Right atrium auricular region (tissue), 2 donors: ENCODE data around the gene OSBPL8. TPM values are rescaled to one million over a fixed set of nuclear protein-coding genes. Genes with fewer than 3 reads are reported as not detected.

Source experiments
- DNase-seq: peaks from one replicate; pipeline ENCODE4 v3.0.0-alpha.2; 2019; ENCODE audit warnings: low spot score
- H3K27ac ChIP-seq, 2 donors: fragments of 200-600 bp; sonication (generic); 1 replicate in 1 of 2; 2 replicates in 1 of 2; pipeline ENCODE4 v1.5.1; 2016 to 2019
- H3K27me3 ChIP-seq, 2 donors: fragments of 200-600 bp; sonication (generic); one replicate each; pipeline versions ENCODE4 v1.5.1 to v1.6.0; 2017 to 2019
- H3K36me3 ChIP-seq: fragments of 200-600 bp; sonication (generic); one replicate; pipeline ENCODE4 v1.5.1; 2016
- H3K4me1 ChIP-seq, 2 donors: fragments of 200-600 bp; sonication (generic); one replicate each; pipeline versions ENCODE4 v1.5.1 to v1.6.0; 2017 to 2019
- H3K4me3 ChIP-seq, 2 donors: fragments of 200-600 bp; sonication (generic); 1 replicate in 1 of 2; 2 replicates in 1 of 2; pipeline ENCODE4 v1.5.1; 2017 to 2019; ENCODE audit warnings: mild to moderate bottlenecking in 1 of 2, moderate library complexity in 1 of 2
- H3K9me3 ChIP-seq, 2 donors: fragments of 200-600 bp; sonication (generic); one replicate each; pipeline ENCODE4 v1.5.1; 2019
- CTCF ChIP-seq, 2 donors: fragments of 200-600 bp; sonication (generic); IDR thresholded peaks; one replicate each; pipeline ENCODE4 v1.5.1; 2019; ENCODE audit warnings: antibody characterized with exemption in 2 of 2
- total RNA-seq, 2 donors: library from RNA; depleted of rRNA; stranded (reverse); fragments of >200 nt; gene quantifications; one replicate each; pipeline ENCODE4 v1.1.0, GENCODE V29; 2016

OSBPL8 gene
- total RNA-seq, 2 donors from 2014 or later, result 19.7 to 23.7 TPM

DNA sequence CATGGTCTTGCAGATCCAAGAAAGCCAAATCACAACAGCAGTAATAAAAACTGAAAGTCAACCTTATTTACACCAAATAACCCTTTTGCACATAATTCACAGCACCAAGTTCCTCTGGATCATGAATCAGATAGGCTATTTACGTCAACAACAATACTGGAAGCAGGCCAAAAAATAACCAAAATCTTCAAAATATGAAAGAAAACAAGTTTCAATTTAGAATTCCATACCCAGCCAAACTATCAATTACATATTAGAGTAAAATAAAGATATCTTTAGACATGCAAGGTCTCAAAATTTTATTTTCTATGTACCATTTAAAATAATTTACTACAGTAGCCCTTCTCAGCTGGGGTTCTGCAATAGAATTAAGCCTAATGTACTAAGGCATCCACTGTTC is 134.6 kb downstream of the OSBPL8 start:
- no peak overlapping the region for H3K4me3 ChIP-seq
- no peak for TF ChIP-seq CTCF (IDR thresholded peaks at IDR 0.05)
- H3K36me3 ChIP-seq, result no peaks in the 10 kb centered on the region

GRCh38 chr12:76422543-76423438 is 136.8 kb downstream of the OSBPL8 start:
- no peak for TF ChIP-seq CTCF (IDR thresholded peaks at IDR 0.05)
- Histone ChIP-seq H3K4me3 (no peak overlapping the region), H3K9me3 (peaks cover 11 to 17% of the 10 kb centered on the region in 2 donors), H3K36me3 (no peaks in the 10 kb centered on the region), H3K4me1 (no peaks in the 10 kb centered on the region), H3K27ac (no peak overlapping the region), H3K27me3 (no peaks in the 10 kb centered on the region)
- DNase-seq, result no peak

More for the DNA sequence above, 134.6 kb downstream of the OSBPL8 start:
- Histone ChIP-seq H3K27ac (no peak overlapping the region), H3K27me3 (no peaks in the 10 kb centered on the region), H3K9me3 (peaks cover 11 to 17% of the 10 kb centered on the region in 2 donors), H3K4me1 (no peaks in the 10 kb centered on the region)
- no peak for DNase-seq

- no peaks in the 10 kb centered on the region for H3K27me3 ChIP-seq
- no peak for TF ChIP-seq CTCF (IDR thresholded peaks at IDR 0.05)
- peaks cover 11 to 17% of the 10 kb centered on the region in 2 donors for H3K9me3 ChIP-seq
- H3K27ac ChIP-seq, result no peak overlapping the region
- H3K36me3 ChIP-seq, result no peaks in the 10 kb centered on the region
- no peak for DNase-seq
- no peak overlapping the region for H3K4me3 ChIP-seq
- H3K4me1 ChIP-seq, result no peaks in the 10 kb centered on the region
These were observed 137.4 kb downstream of the OSBPL8 start for GRCh38 chr12:76422154-76422542.

- Histone ChIP-seq H3K9me3 (peaks cover 11 to 15% of the 10 kb centered on the region in 2 donors), H3K36me3 (no peaks in the 10 kb centered on the region), H3K4me1 (no peaks in the 10 kb centered on the region), H3K27ac (no peak overlapping the region), H3K4me3 (no peak overlapping the region), H3K27me3 (no peaks in the 10 kb centered on the region)
- TF ChIP-seq CTCF (IDR thresholded peaks at IDR 0.05), result no peak
- no peak for DNase-seq
These were observed 138.5 kb downstream of the OSBPL8 start for GRCh38 chr12:76421046-76421445.

GRCh38 chr12:76420222-76420621 is 139.3 kb downstream of the OSBPL8 start:
- Histone ChIP-seq H3K4me3 (no peak overlapping the region), H3K4me1 (no peaks in the 10 kb centered on the region), H3K27ac (no peak overlapping the region), H3K36me3 (no peaks in the 10 kb centered on the region), H3K27me3 (no peaks in the 10 kb centered on the region), H3K9me3 (peaks cover 7 to 11% of the 10 kb centered on the region in 2 donors)
- DNase-seq, result no peak
- TF ChIP-seq CTCF (IDR thresholded peaks at IDR 0.05), result no peak
